Esophagus mucosa (tissue), 1 donor: ENCODE measurements around the gene DIO3. TPM values are rescaled to one million over a fixed set of nuclear protein-coding genes. Genes with fewer than 3 reads are reported as not detected.
"Not testable (repeated sequence)": the region's sequence is repeated elsewhere in the genome, so short reads cannot be mapped to it uniquely, and the experiment has no call there.

Source experiments
- ATAC-seq: fragments of 200-7000 bp; cut with Tn5 transposase; one replicate; pipeline ENCODE4 v1.9.1; 2020
- total RNA-seq: library from RNA; stranded (reverse); gene quantifications from one replicate; pipeline ENCODE4 v1.2.4, GENCODE V29; 2023
- donor health status: DM: yes; HTN: yes; CAD: no.

Gene DIO3
- total RNA-seq, 1 donor from 2014 or later: 0.12 TPM

- no peak for ATAC-seq
These were observed 17.5 kb upstream of the DIO3 start for GRCh38 chr14:101543814-101544213.

DNA sequence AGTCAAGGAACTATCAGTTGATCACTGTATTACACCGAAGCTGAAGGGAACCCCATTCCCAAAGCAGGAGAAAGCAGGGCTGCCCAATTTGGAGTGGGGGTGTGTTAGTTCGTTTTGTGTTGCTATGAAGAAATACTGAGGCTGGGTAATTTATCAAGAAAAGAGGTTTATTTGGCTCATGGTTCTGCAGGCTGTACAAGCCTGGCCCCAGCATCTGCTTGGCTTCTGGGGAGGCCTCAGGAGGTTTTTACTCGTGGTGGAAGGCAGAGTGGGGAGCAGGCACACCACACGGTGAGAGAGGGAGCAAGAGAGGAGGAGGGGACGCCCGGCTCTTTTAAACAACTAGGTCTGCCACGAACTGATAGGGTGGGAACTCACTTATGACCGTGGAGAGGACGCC is 16.7 kb upstream of the DIO3 start:
- no peak for ATAC-seq

DNA sequence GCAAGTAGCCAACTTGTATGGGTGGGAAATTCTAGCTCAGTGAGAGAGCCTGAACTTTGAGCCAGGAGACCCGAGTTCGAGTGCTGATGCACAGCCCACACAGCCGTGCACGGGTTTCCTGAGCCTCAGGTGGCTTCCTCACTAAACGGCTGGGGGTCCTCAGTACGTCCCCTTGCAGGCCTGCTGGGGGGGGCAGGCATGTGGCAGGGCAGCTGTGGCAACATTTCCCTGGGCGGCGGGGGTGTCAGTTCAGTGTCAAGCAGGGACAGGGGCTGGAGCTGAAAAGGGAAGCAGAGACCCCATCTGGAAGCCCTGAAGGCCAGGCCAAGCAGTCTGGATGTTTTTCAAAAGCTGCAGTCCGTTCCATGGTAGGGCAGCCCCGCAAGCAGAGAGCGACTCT is 14.6 kb upstream of the DIO3 start:
- ATAC-seq: no peak

DNA sequence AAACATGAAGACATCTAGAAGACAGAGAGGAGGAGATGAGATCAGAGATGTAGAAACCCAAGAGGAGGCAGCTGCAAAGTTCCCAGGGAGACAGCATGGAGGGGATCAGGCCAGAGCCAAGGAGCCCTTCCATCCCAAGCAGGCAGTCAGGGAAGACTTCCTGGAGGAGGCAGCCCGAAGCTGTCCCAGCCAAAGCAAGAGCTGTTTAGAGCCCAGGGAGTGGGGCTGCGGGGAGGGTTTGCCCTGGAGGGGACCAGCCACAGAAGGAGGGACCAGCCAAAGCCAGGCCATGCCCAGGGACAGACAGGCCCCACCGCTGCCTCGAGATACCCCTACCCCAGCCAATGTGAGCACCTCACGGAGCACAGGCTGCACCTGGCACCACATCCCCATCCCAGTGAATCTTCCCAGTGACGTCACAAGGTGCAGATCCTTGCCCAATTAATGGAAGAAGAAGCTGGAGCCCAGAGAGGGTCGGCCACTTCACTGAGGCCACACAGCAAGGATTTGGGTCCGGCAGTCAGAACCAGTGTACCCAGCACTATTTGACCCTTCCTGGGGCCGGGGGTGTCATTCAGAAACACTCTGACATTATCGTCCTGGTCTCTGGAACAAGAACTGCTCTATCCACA is 14.1 kb upstream of the DIO3 start:
- ATAC-seq: no peak

- ATAC-seq: no peak
These were observed 13.2 kb upstream of the DIO3 start for GRCh38 chr14:101547961-101548669.

GRCh38 chr14:101548710-101549109 is 12.6 kb upstream of the DIO3 start:
- no peak for ATAC-seq

DNA sequence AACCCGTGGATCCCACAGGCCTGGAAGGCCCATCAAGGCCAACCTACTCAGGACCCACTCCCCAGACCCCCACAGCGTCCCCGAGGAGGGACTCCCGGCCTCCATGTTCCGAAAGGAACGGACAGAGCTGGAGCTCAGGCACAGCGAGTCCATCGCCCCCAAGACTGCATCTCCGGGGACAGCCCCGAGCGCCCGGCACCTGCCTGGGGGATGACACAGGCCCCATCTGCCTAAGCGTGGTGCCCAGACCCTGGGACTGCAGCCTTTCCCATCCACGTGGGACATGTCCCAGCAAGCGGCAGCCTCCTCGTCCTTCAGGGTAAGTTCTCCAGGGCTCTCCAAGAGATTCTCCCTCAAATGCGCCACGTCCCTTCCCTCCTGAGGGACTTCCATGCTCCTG is 12.1 kb upstream of the DIO3 start:
- no peak for ATAC-seq

DNA sequence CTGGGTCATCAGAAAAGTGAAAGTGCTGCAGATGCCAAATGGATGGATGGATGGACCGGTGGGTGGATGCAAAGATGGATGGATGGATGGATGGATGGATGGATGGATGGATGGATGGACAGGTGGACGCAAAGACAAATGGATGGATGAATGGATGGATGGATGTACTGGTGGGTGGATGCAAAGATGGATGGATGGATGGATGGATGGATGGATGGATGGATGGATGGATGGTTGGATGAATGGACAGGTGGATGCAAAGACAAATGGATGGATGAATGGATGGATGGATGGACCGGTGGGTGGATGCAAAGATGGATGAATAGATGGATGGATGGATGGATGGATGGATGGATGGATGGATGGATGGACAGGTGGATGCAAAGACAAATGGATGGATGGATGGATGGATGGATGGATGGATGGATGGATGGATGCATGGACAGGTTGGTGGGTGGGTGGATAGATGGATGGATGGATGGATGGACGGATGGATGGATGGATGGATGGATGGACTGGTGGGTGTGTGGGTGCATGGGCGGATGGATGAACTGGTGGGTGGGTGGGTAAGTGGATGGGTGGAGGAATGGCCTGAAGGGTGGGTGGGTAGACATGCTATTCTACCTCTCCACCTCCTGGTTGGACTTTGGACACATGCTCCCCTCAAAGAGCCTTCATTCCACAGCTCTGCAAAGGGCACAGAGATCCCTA is 10.9 kb upstream of the DIO3 start:
- ATAC-seq: not testable (repeated sequence)

GRCh38 chr14:101551729-101552595 is 9.3 kb upstream of the DIO3 start:
- no peak for ATAC-seq

GRCh38 chr14:101552786-101553231 is 8.5 kb upstream of the DIO3 start:
- ATAC-seq: no peak

DNA sequence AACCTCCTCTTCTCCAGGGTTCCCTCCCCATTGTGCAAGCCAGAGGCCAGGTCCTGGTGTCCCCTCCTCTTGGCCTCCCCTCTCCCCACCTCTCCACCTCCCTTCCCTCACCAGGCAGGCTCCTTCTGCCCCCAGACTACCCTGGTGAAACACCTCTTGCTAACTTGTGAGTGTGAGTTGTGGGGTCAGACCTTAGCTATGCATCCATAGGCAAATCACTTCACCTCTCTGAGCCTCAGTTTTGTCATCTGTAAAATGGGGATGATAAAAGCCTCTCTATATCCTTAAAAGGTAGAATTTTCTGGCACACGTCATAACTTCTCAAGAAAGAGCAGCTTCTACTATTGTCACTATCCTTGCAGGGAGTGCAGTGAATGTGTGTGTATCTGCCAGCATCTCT is 7.9 kb upstream of the DIO3 start:
- no peak for ATAC-seq

DNA sequence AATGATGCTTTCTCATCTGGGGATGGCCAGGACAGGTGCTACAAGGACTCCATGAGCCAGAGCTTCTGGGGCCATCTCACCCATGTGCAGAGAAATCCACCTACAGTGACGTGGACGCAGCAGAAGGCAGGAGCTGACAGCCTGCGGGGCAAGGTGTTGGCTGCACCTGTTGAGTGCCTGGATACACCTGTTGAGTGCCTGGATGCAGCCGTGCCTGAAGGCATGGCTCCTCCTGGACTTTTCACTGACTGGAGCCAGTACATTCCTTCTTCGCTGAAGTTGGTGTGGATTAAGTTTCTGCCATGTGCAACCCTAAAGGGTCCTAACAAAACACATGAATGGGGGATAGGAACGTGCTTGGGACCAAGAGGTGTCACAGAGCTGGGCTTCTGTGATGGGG is 7.4 kb upstream of the DIO3 start:
- no peak for ATAC-seq

- ATAC-seq: no peak
These were observed 6.2 kb upstream of the DIO3 start for GRCh38 chr14:101554991-101555668.

GRCh38 chr14:101555669-101556043 is 5.6 kb upstream of the DIO3 start:
- ATAC-seq: not testable (repeated sequence)

GRCh38 chr14:101556131-101556530 is 5.2 kb upstream of the DIO3 start:
- peak; percentile 8 for ATAC-seq

DNA sequence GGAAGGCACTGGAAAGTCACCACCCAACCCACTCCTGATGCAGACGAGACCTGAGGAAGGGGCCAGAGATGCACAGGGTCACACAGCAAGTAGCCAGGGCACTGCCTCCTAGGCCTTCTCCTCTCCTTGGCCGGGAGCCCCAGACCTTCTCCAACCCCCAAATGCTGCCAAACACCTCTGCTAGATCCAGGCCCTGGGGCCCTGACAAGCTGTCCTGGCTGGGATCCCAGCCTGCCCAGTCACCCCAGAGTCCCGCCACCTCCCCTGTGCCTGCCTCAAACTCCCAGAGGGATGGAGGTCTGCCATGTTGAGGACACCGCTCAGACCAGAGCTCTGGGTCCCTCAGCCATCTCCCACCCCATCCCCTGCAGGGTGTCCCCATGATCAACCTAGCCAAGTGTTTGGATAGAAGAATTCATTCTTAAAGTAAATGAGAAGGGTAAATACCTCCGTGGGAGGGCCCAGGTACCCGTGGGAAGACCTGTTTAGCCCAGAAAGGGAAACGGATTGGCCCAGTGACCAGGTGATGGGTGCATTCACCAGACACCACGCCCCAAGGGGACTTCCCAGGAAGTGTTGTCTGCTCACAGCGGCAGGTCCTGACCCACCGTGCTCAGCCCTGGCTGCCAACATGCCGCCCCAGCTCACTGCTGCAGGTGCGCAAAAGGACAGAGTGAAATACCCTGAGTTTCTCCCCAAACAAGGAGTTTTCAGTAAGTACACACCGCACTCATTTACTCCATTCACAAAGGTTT is 4.6 kb upstream of the DIO3 start:
- no peak for ATAC-seq

GRCh38 chr14:101557321-101557695 is 4.0 kb upstream of the DIO3 start:
- ATAC-seq: no peak

DNA sequence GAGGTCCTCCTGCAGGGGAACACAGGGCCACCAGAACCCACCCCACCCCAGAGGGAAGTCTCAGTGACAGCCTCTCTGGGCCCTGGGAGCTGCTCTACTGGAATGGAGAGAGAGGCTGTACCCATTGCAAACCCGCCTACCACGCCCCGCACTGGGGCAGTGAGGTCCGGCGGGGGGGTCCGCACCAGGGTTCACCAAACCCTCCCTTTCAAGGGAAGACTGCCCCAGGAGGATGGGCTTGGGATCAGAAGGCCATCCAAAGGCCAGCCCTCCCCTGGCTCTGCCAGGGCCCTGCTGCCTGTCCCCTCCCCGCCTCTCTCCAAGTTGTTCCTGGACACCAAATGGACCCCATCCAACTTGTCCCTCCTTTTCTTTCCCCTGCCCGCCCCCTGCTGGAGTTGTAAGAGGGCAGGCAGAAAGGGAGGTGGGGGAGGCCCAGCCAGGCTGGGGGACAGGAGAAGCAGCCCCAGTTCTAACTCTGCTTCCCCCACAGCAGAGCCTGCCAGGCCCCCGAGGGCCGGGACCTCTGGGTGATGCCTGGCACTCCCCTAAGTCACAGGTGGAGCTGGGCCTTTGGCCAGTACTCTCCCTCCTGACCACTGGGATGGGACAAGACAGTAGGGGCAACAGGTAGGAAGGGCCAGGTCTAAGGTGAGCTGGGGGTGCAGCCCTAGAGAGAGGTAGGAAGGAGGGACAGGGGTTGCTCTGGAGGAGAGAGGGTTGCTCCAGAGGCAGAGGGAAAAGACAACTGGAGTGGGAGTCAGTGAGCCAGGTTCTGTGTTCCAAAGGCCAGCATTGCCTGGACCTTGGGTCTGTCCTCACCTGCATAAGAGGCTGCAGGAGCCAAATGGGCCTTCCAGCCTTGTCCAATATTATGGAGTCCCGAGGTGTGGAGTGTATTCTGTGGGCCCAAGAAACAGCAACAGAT is 3.2 kb upstream of the DIO3 start:
- no peak for ATAC-seq

GRCh38 chr14:101558739-101559240 is 2.5 kb upstream of the DIO3 start:
- no peak for ATAC-seq

- ATAC-seq: no peak
These were observed 2.1 kb upstream of the DIO3 start for GRCh38 chr14:101559250-101559623.
